Liver (tissue), 3 donors: ENCODE measurements around the gene ANKRD13B.

ENCODE experiments used
- CTCF ChIP-seq: fragments of 150-350 bp; IDR thresholded peaks from 2 replicates; pipeline ENCODE4 v1.5.1; 2017; ENCODE audit warnings: improper control_type of control experiment, low read depth, low read length; ENCODE audit not compliant: missing input control
- RAD21 ChIP-seq, 2 donors: IDR thresholded peaks; 2 replicates each; pipeline ENCODE4 v1.6.1; 2016; ENCODE audit warnings: antibody characterized with exemption in 2 of 2, mild to moderate bottlenecking in 2 of 2
- SP1 ChIP-seq: IDR thresholded peaks from 2 replicates; pipeline ENCODE4 v1.6.1; 2018; ENCODE audit warnings: antibody characterized with exemption, mild to moderate bottlenecking
- ZBTB33 ChIP-seq: IDR thresholded peaks from 2 replicates; pipeline ENCODE4 v1.6.1; 2016; ENCODE audit warnings: antibody characterized with exemption
- donor health status: healthy.
- donor health status: healthy.

GRCh38 chr17:29568331-29569244 lies 24.3 kb upstream of the ANKRD13B start, which contains the start of gene TP53I13:
- no peak for TF ChIP-seq ZBTB33
- TF ChIP-seq CTCF, result no peak
- TF ChIP-seq SP1, result no peak
- TF ChIP-seq RAD21 (IDR thresholded peaks at IDR 0.05), result no peak
